Keratinocyte (primary cell): ENCODE results near the gene SRRD. TPM values are rescaled to one million over a fixed set of nuclear protein-coding genes. Genes with fewer than 3 reads are reported as not detected.

Source experiments
- DNase-seq: peaks from one replicate; pipeline ENCODE4 v3.0.0-alpha.2; 2011; ENCODE audit warnings: low read depth, missing footprints, low spot score
- FAIRE-seq: peaks from 2 replicates; lab custom pipeline; 2011; peaks lifted over from hg19 to GRCh38; lab: Jason Lieb, UNC
- H2AFZ ChIP-seq: 2 replicates; pipeline ENCODE4 v1.6.0; 2012; ENCODE audit warnings: low read length, control low read depth, inconsistent platforms; ENCODE audit not compliant: control insufficient read depth
- H3K27ac ChIP-seq: 2 replicates; pipeline ENCODE4 v1.5.1; 2011; ENCODE audit warnings: low read length; ENCODE audit not compliant: control insufficient read depth, insufficient read depth
- H3K27me3 ChIP-seq: 3 replicates; pipeline ENCODE4 v1.6.0; 2011; ENCODE audit warnings: low read length; ENCODE audit not compliant: control insufficient read depth, insufficient read depth; ENCODE audit errors: extremely low read depth
- H3K36me3 ChIP-seq, 2 experiments: 2 replicates in 1 of 2; 3 replicates in 1 of 2; pipeline ENCODE4 v1.5.1; 2011; ENCODE audit warnings: low read length in 2 of 2, mild to moderate bottlenecking in 1 of 2; ENCODE audit not compliant: control insufficient read depth in 2 of 2, insufficient read depth in 2 of 2; ENCODE audit errors: extremely low read depth in 1 of 2
- H3K4me1 ChIP-seq: 3 replicates; pipeline ENCODE4 v1.5.1; 2011; ENCODE audit warnings: low read length; ENCODE audit not compliant: control insufficient read depth, insufficient read depth; ENCODE audit errors: extremely low read depth
- H3K4me2 ChIP-seq: 3 replicates; pipeline ENCODE4 v1.6.0; 2011; ENCODE audit warnings: low read depth, low read length; ENCODE audit not compliant: control insufficient read depth, insufficient read depth; ENCODE audit errors: extremely low read depth
- H3K4me3 ChIP-seq, 3 experiments: fragments of 200-600 bp in 1 of 3; sonication (generic) in 1 of 3; 2 replicates in 2 of 3; 3 replicates in 1 of 3; pipeline ENCODE4 v1.5.1; 2011 to 2016; ENCODE audit warnings: low read length in 3 of 3, mild to moderate bottlenecking in 3 of 3, control low read depth in 2 of 3, inconsistent platforms in 1 of 3, low read depth in 1 of 3, mixed read lengths in 1 of 3, mixed run types in 1 of 3, moderate library complexity in 1 of 3; ENCODE audit not compliant: control insufficient read depth in 2 of 3, insufficient read depth in 2 of 3; ENCODE audit errors: extremely low read depth in 1 of 3
- H3K79me2 ChIP-seq: 2 replicates; pipeline ENCODE4 v1.6.0; 2012; ENCODE audit warnings: low read length; ENCODE audit not compliant: control insufficient read depth, insufficient read depth
- H3K9ac ChIP-seq: 3 replicates; pipeline ENCODE4 v1.6.0; 2011; ENCODE audit warnings: low read length; ENCODE audit not compliant: control insufficient read depth, insufficient read depth; ENCODE audit errors: extremely low read depth
- H3K9me1 ChIP-seq: 3 replicates; pipeline ENCODE4 v1.6.0; 2011; ENCODE audit warnings: low read length; ENCODE audit not compliant: control insufficient read depth, insufficient read depth; ENCODE audit errors: extremely low read depth
- H3K9me3 ChIP-seq: 2 replicates; pipeline ENCODE4 v1.5.1; 2012; ENCODE audit warnings: low read depth, low read length; ENCODE audit not compliant: control insufficient read depth
- H4K20me1 ChIP-seq: 3 replicates; pipeline ENCODE4 v1.6.0; 2011; ENCODE audit warnings: low read length; ENCODE audit not compliant: control insufficient read depth, insufficient read depth; ENCODE audit errors: extremely low read depth
- CTCF ChIP-seq, 3 experiments: IDR thresholded peaks in 1 of 3; conservative IDR thresholded peaks in 1 of 3; optimal IDR thresholded peaks in 1 of 3; 2 replicates in 2 of 3; 3 replicates in 1 of 3; pipeline versions ENCODE3 to v1.5.1; 2011; ENCODE audit warnings: low read length in 3 of 3, mild to moderate bottlenecking in 3 of 3, moderate library complexity in 2 of 3, control low read depth in 1 of 3, inconsistent platforms in 1 of 3; ENCODE audit not compliant: insufficient read depth in 2 of 3; ENCODE audit errors: extremely low read depth in 1 of 3
- EZH2 ChIP-seq: IDR thresholded peaks from one replicate; pipeline ENCODE4 v1.6.1; 2012; ENCODE audit warnings: inconsistent platforms, mild to moderate bottlenecking, low read length, moderate library complexity
- dilution Hi-C: fragments of 300-500 bp; cut with MboI; formaldehyde crosslinking; loops from one replicate; pipeline ENCODE4 v1.7.0; 2020; ENCODE audit warnings: low sequenced_read_pairs; ENCODE audit not compliant: extremely low pct_ligation_motif_present
- polyA plus RNA-seq, 5 experiments: library from polyadenylated mRNA; depleted of rRNA in 3 of 5; stranded (reverse) in 3 of 5; stranded (forward) in 1 of 5; unstranded in 1 of 5; fragments of >200 nt; gene quantifications; 1 replicate in 1 of 5; 2 replicates in 3 of 5; 3 replicates in 1 of 5; pipeline versions ENCODE4 v1.2.1 to v1.2.3, GENCODE V29; 2011 to 2012; ENCODE audit warnings: missing spikeins in 2 of 5, low read depth in 1 of 5, low replicate concordance in 1 of 5

SRRD gene
- polyA plus RNA-seq, 1 donor (not counting 4 experiments of a cell fraction or from before 2014, with no cell fraction given) = 45.0 TPM

GRCh38 chr22:26529345-26529744 lies 45.7 kb downstream of the SRRD start:
- TF ChIP-seq EZH2 = no peak
- no peak for TF ChIP-seq CTCF (optimal IDR thresholded peaks at IDR 0.05 in 1 of 3, IDR thresholded peaks at IDR 0.05 in 1 of 3, conservative IDR thresholded peaks at IDR 0.05 in 1 of 3; ENCODE audit: extremely low read depth in 1 of 3, insufficient read depth in 2 of 3, low read length in 3 of 3)
- DNase-seq = no peak
- no peak overlapping the region for H3K27ac ChIP-seq
- no peaks in the 10 kb centered on the region for H3K9me3 ChIP-seq
- dilution Hi-C loops = no loop called here
- no peaks in the 10 kb centered on the region for H3K9me1 ChIP-seq
- no peak overlapping the region for H3K4me2 ChIP-seq
- no peak overlapping the region for H2AFZ ChIP-seq
- H3K36me3 ChIP-seq = peaks cover 6 to 21% of the 10 kb centered on the region in 2 experiments
- peaks cover 8% of the 10 kb centered on the region for H3K4me1 ChIP-seq
- H3K79me2 ChIP-seq = no peaks in the 10 kb centered on the region
- no peak overlapping the region for H3K4me3 ChIP-seq
- FAIRE-seq = no peak
- no peaks in the 10 kb centered on the region for H4K20me1 ChIP-seq
- H3K27me3 ChIP-seq = no peaks in the 10 kb centered on the region
- H3K9ac ChIP-seq = no peak overlapping the region

GRCh38 chr22:26534171-26534855 lies 50.6 kb downstream of the SRRD start:
- FAIRE-seq (peak; percentile 74), DNase-seq (no peak)
- H3K27me3 ChIP-seq = no peaks in the 10 kb centered on the region
- peak overlapping the region; percentile 28 for H3K4me2 ChIP-seq
- TF ChIP-seq EZH2 (no peak), CTCF (optimal IDR thresholded peaks at IDR 0.05 in 1 of 3, IDR thresholded peaks at IDR 0.05 in 1 of 3, conservative IDR thresholded peaks at IDR 0.05 in 1 of 3; ENCODE audit: extremely low read depth in 1 of 3, insufficient read depth in 2 of 3, low read length in 3 of 3) (no peak)
- peak overlapping the region; percentile 41 for H2AFZ ChIP-seq
- peak overlapping the region; percentile 10 for H3K9ac ChIP-seq
- peaks cover 2 to 13% of the 10 kb centered on the region in 2 experiments for H3K36me3 ChIP-seq
- no peaks in the 10 kb centered on the region for H3K9me1 ChIP-seq
- no peaks in the 10 kb centered on the region for H4K20me1 ChIP-seq
- H3K9me3 ChIP-seq = no peaks in the 10 kb centered on the region
- H3K79me2 ChIP-seq = no peaks in the 10 kb centered on the region
- dilution Hi-C loops = no loop called here
- H3K4me3 ChIP-seq = peak overlapping the region in 1 of 3 experiments; percentile 7
- peak overlapping the region; percentile 6 for H3K27ac ChIP-seq
- peaks cover 14% of the 10 kb centered on the region for H3K4me1 ChIP-seq
